Measurements from ENCODE around the gene SERINC2.

Gene SERINC2

GRCh38 chr1:31405578-31406245, 7.3 kb upstream of the SERINC2 start:
- H3K9me3 ChIP-seq (ENCODE audit: insufficient read depth, low read depth, low read length) = no peaks in the 10 kb centered on the region
- no peak overlapping the region for H3K4me3 ChIP-seq (ENCODE audit: low read length)
- H3K27me3 ChIP-seq (ENCODE audit: insufficient read depth, low read length) = peaks cover 5% of the 10 kb centered on the region; the same call in 1 of the 2 replicates
- no peaks in the 10 kb centered on the region; the same call in 1 of the 2 replicates for H3K4me1 ChIP-seq (ENCODE audit: insufficient read depth, low read length)
- H3K27ac ChIP-seq (ENCODE audit: low read length) = no peak overlapping the region
- no peaks in the 10 kb centered on the region for H3K36me3 ChIP-seq (ENCODE audit: insufficient read depth, low read depth, low read length)
- H3K9ac ChIP-seq (ENCODE audit: low read depth, low read length) = no peak overlapping the region

- H3K36me3 ChIP-seq (ENCODE audit: insufficient read depth, low read depth, low read length) = no peaks in the 10 kb centered on the region
- H3K4me1 ChIP-seq (ENCODE audit: insufficient read depth, low read length) = no peaks in the 10 kb centered on the region; the same call in 1 of the 2 replicates
- no peak overlapping the region for H3K9ac ChIP-seq (ENCODE audit: low read depth, low read length)
- H3K27ac ChIP-seq (ENCODE audit: low read length) = no peak overlapping the region
- peaks cover 17% of the 10 kb centered on the region; the same call in 1 of the 2 replicates for H3K27me3 ChIP-seq (ENCODE audit: insufficient read depth, low read length)
- no peaks in the 10 kb centered on the region for H3K9me3 ChIP-seq (ENCODE audit: insufficient read depth, low read depth, low read length)
- H3K4me3 ChIP-seq (ENCODE audit: low read length) = no peak overlapping the region
Observed at GRCh38 chr1:31407029-31407626, 5.9 kb upstream of the SERINC2 start.

- Histone ChIP-seq H3K4me1 (ENCODE audit: insufficient read depth, low read length) (peaks cover 4% of the 10 kb centered on the region), H3K9ac (ENCODE audit: low read depth, low read length) (no peak overlapping the region), H3K27ac (ENCODE audit: low read length) (no peak overlapping the region), H3K36me3 (ENCODE audit: insufficient read depth, low read depth, low read length) (no peaks in the 10 kb centered on the region), H3K9me3 (ENCODE audit: insufficient read depth, low read depth, low read length) (no peaks in the 10 kb centered on the region), H3K27me3 (ENCODE audit: insufficient read depth, low read length) (peaks cover 24% of the 10 kb centered on the region; the same call in 1 of the 2 replicates), H3K4me3 (ENCODE audit: low read length) (no peak overlapping the region)
Observed at GRCh38 chr1:31408788-31409318, 4.2 kb upstream of the SERINC2 start.

GRCh38 chr1:31409946-31410858, 2.8 kb upstream of the SERINC2 start:
- H3K4me1 ChIP-seq (ENCODE audit: insufficient read depth, low read length) = peaks cover 12% of the 10 kb centered on the region
- no peak overlapping the region for H3K27ac ChIP-seq (ENCODE audit: low read length)
- peaks cover 24% of the 10 kb centered on the region; the same call in 1 of the 2 replicates for H3K27me3 ChIP-seq (ENCODE audit: insufficient read depth, low read length)
- H3K4me3 ChIP-seq (ENCODE audit: low read length) = no peak overlapping the region
- no peak overlapping the region for H3K9ac ChIP-seq (ENCODE audit: low read depth, low read length)
- no peaks in the 10 kb centered on the region for H3K36me3 ChIP-seq (ENCODE audit: insufficient read depth, low read depth, low read length)
- H3K9me3 ChIP-seq (ENCODE audit: insufficient read depth, low read depth, low read length) = no peaks in the 10 kb centered on the region

GRCh38 chr1:31410871-31411270, 2.1 kb upstream of the SERINC2 start:
- peaks cover 12% of the 10 kb centered on the region for H3K4me1 ChIP-seq (ENCODE audit: insufficient read depth, low read length)
- H3K9ac ChIP-seq (ENCODE audit: low read depth, low read length) = no peak overlapping the region
- no peak overlapping the region for H3K27ac ChIP-seq (ENCODE audit: low read length)
- no peak overlapping the region for H3K4me3 ChIP-seq (ENCODE audit: low read length)
- H3K36me3 ChIP-seq (ENCODE audit: insufficient read depth, low read depth, low read length) = no peaks in the 10 kb centered on the region
- H3K27me3 ChIP-seq (ENCODE audit: insufficient read depth, low read length) = peaks cover 24% of the 10 kb centered on the region; the same call in 1 of the 2 replicates
- no peaks in the 10 kb centered on the region for H3K9me3 ChIP-seq (ENCODE audit: insufficient read depth, low read depth, low read length)

- H3K36me3 ChIP-seq (ENCODE audit: insufficient read depth, low read depth, low read length) = no peaks in the 10 kb centered on the region
- H3K27me3 ChIP-seq (ENCODE audit: insufficient read depth, low read length) = peaks cover 24% of the 10 kb centered on the region; the same call in 1 of the 2 replicates
- peak overlapping the region; percentile 81 for H3K4me3 ChIP-seq (ENCODE audit: low read length)
- peaks cover 12% of the 10 kb centered on the region for H3K4me1 ChIP-seq (ENCODE audit: insufficient read depth, low read length)
- no peak overlapping the region for H3K27ac ChIP-seq (ENCODE audit: low read length)
- no peaks in the 10 kb centered on the region for H3K9me3 ChIP-seq (ENCODE audit: insufficient read depth, low read depth, low read length)
- peak overlapping the region; percentile 81; the same call in 1 of the 2 replicates for H3K9ac ChIP-seq (ENCODE audit: low read depth, low read length)
Observed at GRCh38 chr1:31412205-31412604, 808 bp upstream of the SERINC2 start.

- Histone ChIP-seq H3K9me3 (ENCODE audit: insufficient read depth, low read depth, low read length) (no peaks in the 10 kb centered on the region), H3K4me3 (ENCODE audit: low read length) (peak overlapping the region; percentile 88), H3K27ac (ENCODE audit: low read length) (no peak overlapping the region), H3K4me1 (ENCODE audit: insufficient read depth, low read length) (peaks cover 12% of the 10 kb centered on the region), H3K9ac (ENCODE audit: low read depth, low read length) (peak overlapping the region; percentile 86; the same call in 1 of the 2 replicates), H3K36me3 (ENCODE audit: insufficient read depth, low read depth, low read length) (no peaks in the 10 kb centered on the region), H3K27me3 (ENCODE audit: insufficient read depth, low read length) (peaks cover 24% of the 10 kb centered on the region; the same call in 1 of the 2 replicates)
Observed at GRCh38 chr1:31413405-31414001, 490 bp downstream of the SERINC2 start.

- Histone ChIP-seq H3K27ac (ENCODE audit: low read length) (no peak overlapping the region), H3K9me3 (ENCODE audit: insufficient read depth, low read depth, low read length) (no peaks in the 10 kb centered on the region), H3K9ac (ENCODE audit: low read depth, low read length) (peak overlapping the region; percentile 86; the same call in 1 of the 2 replicates), H3K4me1 (ENCODE audit: insufficient read depth, low read length) (peaks cover 12% of the 10 kb centered on the region), H3K36me3 (ENCODE audit: insufficient read depth, low read depth, low read length) (no peaks in the 10 kb centered on the region), H3K4me3 (ENCODE audit: low read length) (peak overlapping the region; percentile 88), H3K27me3 (ENCODE audit: insufficient read depth, low read length) (peaks cover 24% of the 10 kb centered on the region; the same call in 1 of the 2 replicates)
Observed at GRCh38 chr1:31414980-31415370, 2.0 kb downstream of the SERINC2 start.

GRCh38 chr1:31415658-31416057, 2.6 kb downstream of the SERINC2 start:
- H3K4me1 ChIP-seq (ENCODE audit: insufficient read depth, low read length) = peaks cover 12% of the 10 kb centered on the region
- H3K9me3 ChIP-seq (ENCODE audit: insufficient read depth, low read depth, low read length) = no peaks in the 10 kb centered on the region
- H3K4me3 ChIP-seq (ENCODE audit: low read length) = no peak overlapping the region
- no peaks in the 10 kb centered on the region for H3K36me3 ChIP-seq (ENCODE audit: insufficient read depth, low read depth, low read length)
- no peak overlapping the region for H3K27ac ChIP-seq (ENCODE audit: low read length)
- H3K27me3 ChIP-seq (ENCODE audit: insufficient read depth, low read length) = peaks cover 19% of the 10 kb centered on the region; the same call in 1 of the 2 replicates
- H3K9ac ChIP-seq (ENCODE audit: low read depth, low read length) = peak overlapping the region; percentile 18; the same call in 1 of the 2 replicates

- Histone ChIP-seq H3K4me3 (ENCODE audit: low read length) (no peak overlapping the region), H3K27me3 (ENCODE audit: insufficient read depth, low read length) (peaks cover 15% of the 10 kb centered on the region; the same call in 1 of the 2 replicates), H3K4me1 (ENCODE audit: insufficient read depth, low read length) (peaks cover 12% of the 10 kb centered on the region), H3K27ac (ENCODE audit: low read length) (no peak overlapping the region), H3K9ac (ENCODE audit: low read depth, low read length) (peak overlapping the region; percentile 18; the same call in 1 of the 2 replicates), H3K9me3 (ENCODE audit: insufficient read depth, low read depth, low read length) (no peaks in the 10 kb centered on the region), H3K36me3 (ENCODE audit: insufficient read depth, low read depth, low read length) (no peaks in the 10 kb centered on the region)
Observed at GRCh38 chr1:31416101-31416736, 3.2 kb downstream of the SERINC2 start.
